HepG2 (cell line): Measurements from ENCODE around the gene NXN. TPM values are rescaled to one million over a fixed set of nuclear protein-coding genes. Genes with fewer than 3 reads are reported as not detected.

Experiments used
- MEF2D ChIP-seq: sonication (generic); formaldehyde crosslinking; IDR thresholded peaks from 2 replicates; pipeline ENCODE4 v1.5.1; 2020; ENCODE audit warnings: mild to moderate bottlenecking, missing genetic modification reagents
- PHF5A ChIP-seq: IDR thresholded peaks from one replicate; pipeline ENCODE4 v1.6.1; 2018; ENCODE audit warnings: low read depth, missing genetic modification reagents; ENCODE audit not compliant: unreplicated experiment
- SAP130 ChIP-seq: IDR thresholded peaks from 2 replicates; pipeline ENCODE4 v1.6.1; 2016; ENCODE audit warnings: low read depth
- SUZ12 ChIP-seq: fragments of 150-350 bp; IDR thresholded peaks from 2 replicates; pipeline ENCODE4 v1.6.1; 2014; ENCODE audit warnings: low read depth, low read length
- ZNF672 ChIP-seq: sonication (generic); formaldehyde crosslinking; IDR thresholded peaks from 2 replicates; pipeline ENCODE4 v1.8.1; 2022; ENCODE audit warnings: missing genetic modification reagents
- polyA plus RNA-seq, 8 experiments: library from polyadenylated mRNA; depleted of rRNA in 3 of 8; stranded (reverse) in 7 of 8; unstranded in 1 of 8; fragments of >200 nt; fragmentation: Illumina TruSeq in 4 of 8; extraction: Trizol in 4 of 8; gene quantifications; 2 replicates each; pipeline versions ENCODE4 v1.2.1 to v1.2.3, GENCODE V29; 2011 to 2016; ENCODE audit warnings: low read depth in 4 of 8, missing spikeins in 1 of 8, mixed read lengths in 1 of 8; ENCODE audit not compliant: insufficient read depth in 1 of 8
- total RNA-seq, 5 experiments: library from RNA; depleted of rRNA; stranded (reverse); fragments of >200 nt; fragmentation: Illumina TruSeq; extraction: Trizol; gene quantifications; 2 replicates each; pipeline ENCODE4 v1.2.3, GENCODE V29; 2016; ENCODE audit warnings: low read depth in 1 of 5
- TF ChIP-seq, protein P1 (sequence below): sonication (generic); formaldehyde crosslinking; IDR thresholded peaks from 2 replicates; pipeline ENCODE4 v1.5.1; 2020; ENCODE audit warnings: mild to moderate bottlenecking, missing genetic modification reagents, borderline replicate concordance
- TF ChIP-seq, protein P2 (sequence below): sonication (generic); formaldehyde crosslinking; IDR thresholded peaks from 2 replicates; pipeline ENCODE4 v1.5.0; 2020; ENCODE audit warnings: mild to moderate bottlenecking, missing genetic modification reagents
- TF ChIP-seq, protein P3 (sequence below): sonication (generic); formaldehyde crosslinking; IDR thresholded peaks from 2 replicates; pipeline ENCODE4 v1.4.0; 2020; ENCODE audit warnings: missing genetic modification reagents, mild to moderate bottlenecking, borderline replicate concordance
- TF ChIP-seq, protein P4 (sequence below): IDR thresholded peaks from 2 replicates; pipeline ENCODE4 v1.6.1; 2016; ENCODE audit warnings: mild to moderate bottlenecking
- TF ChIP-seq, protein P5 (sequence below): sonication (generic); formaldehyde crosslinking; IDR thresholded peaks from 2 replicates; pipeline ENCODE4 v1.5.1; 2020; ENCODE audit warnings: missing genetic modification reagents, mild to moderate bottlenecking, borderline replicate concordance
- TF ChIP-seq, protein P6 (sequence below): sonication (generic); formaldehyde crosslinking; IDR thresholded peaks from 2 replicates; pipeline ENCODE4 v1.9.0; 2021; ENCODE audit warnings: missing genetic modification reagents, mild to moderate bottlenecking, borderline replicate concordance

NXN gene
- total and polyA plus RNA-seq, 2 of the 13 experiments (the other 11 are each of a cell fraction or from before 2014, with no cell fraction given), result 22.2 to 24.3 TPM

DNA sequence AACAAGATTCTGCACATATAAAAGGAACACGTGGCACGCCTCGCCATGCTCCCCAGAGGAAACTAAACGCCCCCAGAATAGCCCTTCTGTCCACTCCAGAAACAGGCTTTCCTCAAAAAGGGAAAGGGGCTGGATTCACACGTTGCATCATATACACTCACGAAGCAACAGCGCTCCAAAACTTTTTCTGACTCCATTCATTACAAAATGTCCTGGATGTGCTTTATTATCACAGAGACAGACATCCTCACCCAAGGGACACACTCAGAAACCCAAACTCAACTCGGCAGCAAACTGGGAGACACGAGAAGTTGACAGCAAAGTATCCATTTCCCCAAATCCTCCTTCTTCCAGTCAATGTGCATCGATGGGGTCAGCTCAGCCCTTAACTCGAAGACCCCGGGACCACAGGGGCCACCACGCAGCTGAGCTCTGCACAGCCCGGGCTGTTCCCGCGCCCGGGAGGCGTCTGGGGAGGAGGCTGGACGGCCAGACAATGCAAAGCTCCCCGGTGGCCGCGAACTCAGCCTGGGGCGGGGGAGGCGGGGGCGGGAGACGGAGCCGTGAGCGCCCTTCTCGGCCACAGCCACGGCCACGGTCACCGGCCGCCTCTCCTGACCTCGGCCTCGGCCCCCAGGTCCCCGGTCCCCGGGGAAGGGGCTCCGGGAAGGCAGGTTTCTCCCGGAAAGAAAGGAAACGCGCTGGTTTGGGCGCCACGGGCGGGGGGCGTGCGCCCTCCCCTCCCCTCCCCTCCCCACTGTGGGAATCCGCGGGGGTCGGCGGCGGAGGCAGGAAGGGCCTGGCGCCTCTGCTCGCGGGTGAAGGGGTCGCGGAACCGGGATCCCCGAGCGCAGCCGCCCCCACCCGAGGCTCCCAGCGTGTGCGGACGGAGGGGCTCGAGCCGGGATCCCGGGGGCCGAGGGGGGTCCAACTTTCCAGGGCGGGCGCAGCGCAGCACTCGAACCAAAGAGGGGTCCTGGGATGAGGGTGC, 1.2 kb downstream of the NXN start (continued):
- TF ChIP-seq, protein P1, sequence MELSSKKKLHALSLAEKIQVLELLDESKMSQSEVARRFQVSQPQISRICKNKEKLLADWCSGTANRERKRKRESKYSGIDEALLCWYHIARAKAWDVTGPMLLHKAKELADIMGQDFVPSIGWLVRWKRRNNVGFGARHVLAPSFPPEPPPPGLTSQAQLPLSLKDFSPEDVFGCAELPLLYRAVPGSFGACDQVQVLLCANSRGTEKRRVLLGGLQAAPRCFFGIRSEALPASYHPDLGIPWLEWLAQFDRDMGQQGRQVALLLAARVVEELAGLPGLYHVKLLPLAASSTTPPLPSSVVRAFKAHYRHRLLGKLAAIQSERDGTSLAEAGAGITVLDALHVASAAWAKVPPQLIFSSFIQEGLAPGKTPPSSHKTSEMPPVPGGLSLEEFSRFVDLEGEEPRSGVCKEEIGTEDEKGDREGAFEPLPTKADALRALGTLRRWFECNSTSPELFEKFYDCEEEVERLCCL, result no peak
- TF ChIP-seq, protein P2, sequence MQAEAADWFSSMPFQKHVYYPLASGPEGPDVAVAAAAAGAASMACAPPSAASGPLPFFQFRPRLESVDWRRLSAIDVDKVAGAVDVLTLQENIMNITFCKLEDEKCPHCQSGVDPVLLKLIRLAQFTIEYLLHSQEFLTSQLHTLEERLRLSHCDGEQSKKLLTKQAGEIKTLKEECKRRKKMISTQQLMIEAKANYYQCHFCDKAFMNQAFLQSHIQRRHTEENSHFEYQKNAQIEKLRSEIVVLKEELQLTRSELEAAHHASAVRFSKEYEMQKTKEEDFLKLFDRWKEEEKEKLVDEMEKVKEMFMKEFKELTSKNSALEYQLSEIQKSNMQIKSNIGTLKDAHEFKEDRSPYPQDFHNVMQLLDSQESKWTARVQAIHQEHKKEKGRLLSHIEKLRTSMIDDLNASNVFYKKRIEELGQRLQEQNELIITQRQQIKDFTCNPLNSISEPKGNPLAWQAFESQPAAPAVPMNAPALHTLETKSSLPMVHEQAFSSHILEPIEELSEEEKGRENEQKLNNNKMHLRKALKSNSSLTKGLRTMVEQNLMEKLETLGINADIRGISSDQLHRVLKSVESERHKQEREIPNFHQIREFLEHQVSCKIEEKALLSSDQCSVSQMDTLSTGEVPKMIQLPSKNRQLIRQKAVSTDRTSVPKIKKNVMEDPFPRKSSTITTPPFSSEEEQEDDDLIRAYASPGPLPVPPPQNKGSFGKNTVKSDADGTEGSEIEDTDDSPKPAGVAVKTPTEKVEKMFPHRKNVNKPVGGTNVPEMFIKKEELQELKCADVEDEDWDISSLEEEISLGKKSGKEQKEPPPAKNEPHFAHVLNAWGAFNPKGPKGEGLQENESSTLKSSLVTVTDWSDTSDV (CRISPR knock-in tag), result no peak
- TF ChIP-seq, protein P3, sequence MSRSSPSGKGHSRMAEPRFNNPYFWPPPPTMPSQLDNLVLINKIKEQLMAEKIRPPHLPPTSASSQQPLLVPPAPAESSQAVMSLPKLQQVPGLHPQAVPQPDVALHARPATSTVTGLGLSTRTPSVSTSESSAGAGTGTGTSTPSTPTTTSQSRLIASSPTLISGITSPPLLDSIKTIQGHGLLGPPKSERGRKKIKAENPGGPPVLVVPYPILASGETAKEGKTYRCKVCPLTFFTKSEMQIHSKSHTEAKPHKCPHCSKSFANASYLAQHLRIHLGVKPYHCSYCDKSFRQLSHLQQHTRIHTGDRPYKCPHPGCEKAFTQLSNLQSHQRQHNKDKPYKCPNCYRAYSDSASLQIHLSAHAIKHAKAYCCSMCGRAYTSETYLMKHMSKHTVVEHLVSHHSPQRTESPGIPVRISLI (CRISPR knock-in tag), result no peak
- TF ChIP-seq ZNF672 (CRISPR knock-in tag) (0 out of 2 replicates have a peak, but pooled peaks have one; percentile 21), MEF2D (CRISPR knock-in tag) (no peak), SAP130 (CRISPR knock-in tag) (peak; percentile 26), SUZ12 (no peak), PHF5A (CRISPR knock-in tag) (no peak)
- TF ChIP-seq, protein P4, sequence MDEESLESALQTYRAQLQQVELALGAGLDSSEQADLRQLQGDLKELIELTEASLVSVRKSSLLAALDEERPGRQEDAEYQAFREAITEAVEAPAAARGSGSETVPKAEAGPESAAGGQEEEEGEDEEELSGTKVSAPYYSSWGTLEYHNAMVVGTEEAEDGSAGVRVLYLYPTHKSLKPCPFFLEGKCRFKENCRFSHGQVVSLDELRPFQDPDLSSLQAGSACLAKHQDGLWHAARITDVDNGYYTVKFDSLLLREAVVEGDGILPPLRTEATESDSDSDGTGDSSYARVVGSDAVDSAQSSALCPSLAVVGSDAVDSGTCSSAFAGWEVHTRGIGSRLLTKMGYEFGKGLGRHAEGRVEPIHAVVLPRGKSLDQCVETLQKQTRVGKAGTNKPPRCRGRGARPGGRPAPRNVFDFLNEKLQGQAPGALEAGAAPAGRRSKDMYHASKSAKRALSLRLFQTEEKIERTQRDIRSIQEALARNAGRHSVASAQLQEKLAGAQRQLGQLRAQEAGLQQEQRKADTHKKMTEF (CRISPR knock-in tag), result peak; percentile 71; the same call in 1 of the 2 replicates
- TF ChIP-seq, protein P5, sequence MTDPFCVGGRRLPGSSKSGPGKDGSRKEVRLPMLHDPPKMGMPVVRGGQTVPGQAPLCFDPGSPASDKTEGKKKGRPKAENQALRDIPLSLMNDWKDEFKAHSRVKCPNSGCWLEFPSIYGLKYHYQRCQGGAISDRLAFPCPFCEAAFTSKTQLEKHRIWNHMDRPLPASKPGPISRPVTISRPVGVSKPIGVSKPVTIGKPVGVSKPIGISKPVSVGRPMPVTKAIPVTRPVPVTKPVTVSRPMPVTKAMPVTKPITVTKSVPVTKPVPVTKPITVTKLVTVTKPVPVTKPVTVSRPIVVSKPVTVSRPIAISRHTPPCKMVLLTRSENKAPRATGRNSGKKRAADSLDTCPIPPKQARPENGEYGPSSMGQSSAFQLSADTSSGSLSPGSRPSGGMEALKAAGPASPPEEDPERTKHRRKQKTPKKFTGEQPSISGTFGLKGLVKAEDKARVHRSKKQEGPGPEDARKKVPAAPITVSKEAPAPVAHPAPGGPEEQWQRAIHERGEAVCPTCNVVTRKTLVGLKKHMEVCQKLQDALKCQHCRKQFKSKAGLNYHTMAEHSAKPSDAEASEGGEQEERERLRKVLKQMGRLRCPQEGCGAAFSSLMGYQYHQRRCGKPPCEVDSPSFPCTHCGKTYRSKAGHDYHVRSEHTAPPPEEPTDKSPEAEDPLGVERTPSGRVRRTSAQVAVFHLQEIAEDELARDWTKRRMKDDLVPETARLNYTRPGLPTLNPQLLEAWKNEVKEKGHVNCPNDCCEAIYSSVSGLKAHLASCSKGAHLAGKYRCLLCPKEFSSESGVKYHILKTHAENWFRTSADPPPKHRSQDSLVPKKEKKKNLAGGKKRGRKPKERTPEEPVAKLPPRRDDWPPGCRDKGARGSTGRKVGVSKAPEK, result no peak
- TF ChIP-seq, protein P6, sequence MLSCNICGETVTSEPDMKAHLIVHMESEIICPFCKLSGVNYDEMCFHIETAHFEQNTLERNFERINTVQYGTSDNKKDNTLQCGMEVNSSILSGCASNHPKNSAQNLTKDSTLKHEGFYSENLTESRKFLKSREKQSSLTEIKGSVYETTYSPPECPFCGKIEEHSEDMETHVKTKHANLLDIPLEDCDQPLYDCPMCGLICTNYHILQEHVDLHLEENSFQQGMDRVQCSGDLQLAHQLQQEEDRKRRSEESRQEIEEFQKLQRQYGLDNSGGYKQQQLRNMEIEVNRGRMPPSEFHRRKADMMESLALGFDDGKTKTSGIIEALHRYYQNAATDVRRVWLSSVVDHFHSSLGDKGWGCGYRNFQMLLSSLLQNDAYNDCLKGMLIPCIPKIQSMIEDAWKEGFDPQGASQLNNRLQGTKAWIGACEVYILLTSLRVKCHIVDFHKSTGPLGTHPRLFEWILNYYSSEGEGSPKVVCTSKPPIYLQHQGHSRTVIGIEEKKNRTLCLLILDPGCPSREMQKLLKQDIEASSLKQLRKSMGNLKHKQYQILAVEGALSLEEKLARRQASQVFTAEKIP (CRISPR knock-in tag), result no peak
